ENCODE results near the gene ACOT8. TPM values are rescaled to one million over a fixed set of nuclear protein-coding genes. Genes with fewer than 3 reads are reported as not detected.

Gene ACOT8
- polyA plus RNA-seq, 1 experiment, result 27.0 TPM

GRCh38 chr20:45887346-45887715 is 30.1 kb upstream of the ACOT8 start, which contains the start of gene SPATA25:
Gene SPATA25, minus strand, starts transcription at chr20:45887622. Its CDS starts 32 bp downstream, at chr20:45887590.
- Histone ChIP-seq H3K27me3 (ENCODE audit: control insufficient read depth, insufficient read depth, low read length) (no peaks in the 10 kb centered on the region), H3K9me3 (ENCODE audit: control insufficient read depth, insufficient read depth, low read length) (no peaks in the 10 kb centered on the region; the same call in 1 of the 2 replicates), H3K4me3 (ENCODE audit: low read depth, low read length) (no peak within 1 kb of the TSS), H3K27ac (ENCODE audit: low read depth, low read length) (no peak within 1 kb of the TSS)
- DNase-seq (ENCODE audit: low read depth, low spot score), result no peak
- POLR2A ChIA-PET, result no interaction called here
- CTCF ChIA-PET, result no interaction called here
- TF ChIP-seq, protein P1, sequence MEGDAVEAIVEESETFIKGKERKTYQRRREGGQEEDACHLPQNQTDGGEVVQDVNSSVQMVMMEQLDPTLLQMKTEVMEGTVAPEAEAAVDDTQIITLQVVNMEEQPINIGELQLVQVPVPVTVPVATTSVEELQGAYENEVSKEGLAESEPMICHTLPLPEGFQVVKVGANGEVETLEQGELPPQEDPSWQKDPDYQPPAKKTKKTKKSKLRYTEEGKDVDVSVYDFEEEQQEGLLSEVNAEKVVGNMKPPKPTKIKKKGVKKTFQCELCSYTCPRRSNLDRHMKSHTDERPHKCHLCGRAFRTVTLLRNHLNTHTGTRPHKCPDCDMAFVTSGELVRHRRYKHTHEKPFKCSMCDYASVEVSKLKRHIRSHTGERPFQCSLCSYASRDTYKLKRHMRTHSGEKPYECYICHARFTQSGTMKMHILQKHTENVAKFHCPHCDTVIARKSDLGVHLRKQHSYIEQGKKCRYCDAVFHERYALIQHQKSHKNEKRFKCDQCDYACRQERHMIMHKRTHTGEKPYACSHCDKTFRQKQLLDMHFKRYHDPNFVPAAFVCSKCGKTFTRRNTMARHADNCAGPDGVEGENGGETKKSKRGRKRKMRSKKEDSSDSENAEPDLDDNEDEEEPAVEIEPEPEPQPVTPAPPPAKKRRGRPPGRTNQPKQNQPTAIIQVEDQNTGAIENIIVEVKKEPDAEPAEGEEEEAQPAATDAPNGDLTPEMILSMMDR (IDR thresholded peaks at IDR 0.05; ENCODE audit: low read depth, low read length), result no peak

GRCh38 chr20:45886590-45887345 is 29.6 kb upstream of the ACOT8 start:
- Histone ChIP-seq H3K27me3 (ENCODE audit: control insufficient read depth, insufficient read depth, low read length) (no peaks in the 10 kb centered on the region), H3K4me3 (ENCODE audit: low read depth, low read length) (no peak overlapping the region), H3K9me3 (ENCODE audit: control insufficient read depth, insufficient read depth, low read length) (no peaks in the 10 kb centered on the region; the same call in 1 of the 2 replicates), H3K27ac (ENCODE audit: low read depth, low read length) (no peak overlapping the region)
- CTCF ChIA-PET, result no interaction called here
- no peak for DNase-seq (ENCODE audit: low read depth, low spot score)
- TF ChIP-seq, protein P1 (IDR thresholded peaks at IDR 0.05; ENCODE audit: low read depth, low read length), result no peak
- POLR2A ChIA-PET, result no interaction called here

DNA sequence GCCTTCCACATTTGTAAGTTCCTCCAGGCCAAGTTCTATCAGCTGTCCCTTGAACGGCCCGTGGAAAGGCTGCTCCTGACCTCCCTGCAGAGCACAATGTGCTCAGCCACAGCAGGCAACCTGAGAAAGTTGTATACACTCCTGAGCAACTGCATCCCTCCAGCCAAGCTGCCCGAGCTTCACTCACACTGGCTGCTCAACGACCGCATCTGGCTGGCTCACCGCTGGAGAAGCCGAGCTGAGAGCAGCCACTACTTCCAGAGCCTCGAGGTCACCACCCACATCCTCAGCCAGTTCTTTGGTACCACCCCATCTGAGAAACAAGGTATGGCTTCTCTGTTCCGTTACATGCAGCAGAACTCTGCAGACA is 25.9 kb upstream of the ACOT8 start:
- DNase-seq (ENCODE audit: low read depth, low spot score), result no peak
- TF ChIP-seq, protein P1 (IDR thresholded peaks at IDR 0.05; ENCODE audit: low read depth, low read length), result no peak
- H3K27me3 ChIP-seq (ENCODE audit: control insufficient read depth, insufficient read depth, low read length), result no peaks in the 10 kb centered on the region
- POLR2A ChIA-PET, result no interaction called here
- H3K9me3 ChIP-seq (ENCODE audit: control insufficient read depth, insufficient read depth, low read length), result no peaks in the 10 kb centered on the region
- no peak overlapping the region for H3K4me3 ChIP-seq (ENCODE audit: low read depth, low read length)
- CTCF ChIA-PET, result interaction anchor here (1.3 to 1.7 kb wide), 2 partner anchors 8 to 87 kb away, joined by 3 to 8 read pairs; no protein-coding TSS in a partner anchor
- H3K27ac ChIP-seq (ENCODE audit: low read depth, low read length), result no peak overlapping the region

- Histone ChIP-seq H3K27ac (ENCODE audit: low read depth, low read length) (no peak overlapping the region), H3K4me3 (ENCODE audit: low read depth, low read length) (no peak overlapping the region), H3K9me3 (ENCODE audit: control insufficient read depth, insufficient read depth, low read length) (no peaks in the 10 kb centered on the region), H3K27me3 (ENCODE audit: control insufficient read depth, insufficient read depth, low read length) (no peaks in the 10 kb centered on the region)
- ChIA-PET CTCF (interaction anchor here (1.3 to 1.7 kb wide), 3 partner anchors 9 to 88 kb away, joined by 3 to 8 read pairs (median 8); no protein-coding TSS in a partner anchor), POLR2A (no interaction called here)
- TF ChIP-seq, protein P1 (IDR thresholded peaks at IDR 0.05; ENCODE audit: low read depth, low read length), result no peak
- DNase-seq (ENCODE audit: low read depth, low spot score), result no peak
These were observed 25.4 kb upstream of the ACOT8 start for GRCh38 chr20:45882469-45883099.

Measured in AG04450 (cell line).